Stimulated activated CD8-positive, alpha-beta memory T cell treated with anti-CD3 and anti-CD28 coated beads, Interleukin-2, amount 100 ng/mL, for 1 hour (primary cell): ENCODE results near the gene HIVEP3.

Experiments used
- DNase-seq, 2 donors: peaks; one replicate each; pipeline ENCODE4 v3.0.0-alpha.2; 2020; ENCODE audit warnings: low read depth in 2 of 2

HIVEP3 gene

GRCh38 chr1:41632781-41633575 lies 285.7 kb downstream of the HIVEP3 start:
- DNase-seq = no peak

GRCh38 chr1:41631971-41632370 lies 286.8 kb downstream of the HIVEP3 start:
- DNase-seq = no peak

- DNase-seq = no peak
Observed at GRCh38 chr1:41631154-41631553, 287.6 kb downstream of the HIVEP3 start.

GRCh38 chr1:41629571-41629970 lies 289.2 kb downstream of the HIVEP3 start:
- no peak for DNase-seq

- DNase-seq = no peak
Observed at GRCh38 chr1:41629141-41629540, 289.6 kb downstream of the HIVEP3 start.

GRCh38 chr1:41627491-41628280 lies 291.0 kb downstream of the HIVEP3 start:
- no peak for DNase-seq

GRCh38 chr1:41626616-41627375 lies 291.9 kb downstream of the HIVEP3 start:
- no peak for DNase-seq

- DNase-seq = no peak
Observed at GRCh38 chr1:41626146-41626545, 292.6 kb downstream of the HIVEP3 start.

GRCh38 chr1:41623736-41624135 lies 295.0 kb downstream of the HIVEP3 start:
- no peak for DNase-seq

- DNase-seq = no peak
Observed at GRCh38 chr1:41622859-41623732, 295.6 kb downstream of the HIVEP3 start.

- DNase-seq = no peak
Observed at GRCh38 chr1:41622402-41622801, 296.3 kb downstream of the HIVEP3 start.

GRCh38 chr1:41621791-41622190 lies 296.9 kb downstream of the HIVEP3 start:
- no peak for DNase-seq

- DNase-seq = no peak
Observed at GRCh38 chr1:41621256-41621655, 297.5 kb downstream of the HIVEP3 start.

- DNase-seq = no peak
Observed at GRCh38 chr1:41620365-41621169, 298.2 kb downstream of the HIVEP3 start.

GRCh38 chr1:41619511-41620364 lies 299.0 kb downstream of the HIVEP3 start:
- DNase-seq = no peak

GRCh38 chr1:41618871-41619270 lies 299.9 kb downstream of the HIVEP3 start:
- DNase-seq = no peak

GRCh38 chr1:41618066-41618825 lies 300.5 kb downstream of the HIVEP3 start:
- DNase-seq = no peak

- DNase-seq = no peak
Observed at GRCh38 chr1:41617336-41617735, 301.4 kb downstream of the HIVEP3 start.

- DNase-seq = no peak
Observed at GRCh38 chr1:41616563-41616962, 302.2 kb downstream of the HIVEP3 start.
